K562 (cell line): ENCODE results near the gene SLC30A1. TPM values are rescaled to one million over a fixed set of nuclear protein-coding genes. Genes with fewer than 3 reads are reported as not detected.

Experiments used
- DDX20 ChIP-seq: fragments of 450-650 bp; IDR thresholded peaks from 2 replicates; pipeline ENCODE4 v1.6.1; 2016; ENCODE audit warnings: missing genetic modification characterization, low read depth, mild to moderate bottlenecking, missing compliant biosample characterization, moderate library complexity
- ELF1 ChIP-seq: fragments of 200-800 bp; sonication (Bioruptor generic); IDR thresholded peaks from 2 replicates; pipeline ENCODE4 v1.6.1; 2016; ENCODE audit warnings: missing genetic modification characterization, missing compliant biosample characterization
- FUS ChIP-seq: fragments of 200-400 bp; formaldehyde crosslinking; optimal IDR thresholded peaks from 2 replicates; pipeline ENCODE3; 2017; ENCODE audit warnings: low read depth, low read length
- HNRNPK ChIP-seq: fragments of 200-400 bp; formaldehyde crosslinking; IDR thresholded peaks from one replicate; pipeline ENCODE4 v1.6.1; 2018; ENCODE audit warnings: mild to moderate bottlenecking, low read depth, low read length; ENCODE audit not compliant: poor library complexity, severe bottlenecking
- JUNB ChIP-seq: fragments of 450-650 bp; formaldehyde crosslinking; conservative IDR thresholded peaks from 2 replicates; pipeline ENCODE4 v1.4.0; 2020; ENCODE audit warnings: mild to moderate bottlenecking
- KDM5B ChIP-seq: fragments of 200-600 bp; sonication (generic); IDR thresholded peaks from 2 replicates; pipeline ENCODE4 v1.6.1; 2012; ENCODE audit warnings: low read depth, mild to moderate bottlenecking, moderate library complexity, low read length, control low read depth, inconsistent platforms; ENCODE audit not compliant: insufficient replicate concordance
- KLF1 ChIP-seq: fragments of 450-650 bp; IDR thresholded peaks from 2 replicates; pipeline ENCODE4 v1.6.1; 2016; ENCODE audit warnings: missing genetic modification characterization, missing compliant biosample characterization
- PHB2 ChIP-seq: fragments of 450-650 bp; IDR thresholded peaks from 2 replicates; pipeline ENCODE4 v1.6.1; 2017; ENCODE audit warnings: low read depth
- PYGO2 ChIP-seq: fragments of 450-650 bp; IDR thresholded peaks from 2 replicates; pipeline ENCODE4 v1.6.1; 2016; ENCODE audit warnings: mild to moderate bottlenecking, missing genetic modification characterization, moderate library complexity, missing compliant biosample characterization
- RFX1 ChIP-seq: fragments of 450-650 bp; IDR thresholded peaks from 2 replicates; pipeline ENCODE4 v1.6.1; 2016; ENCODE audit warnings: mild to moderate bottlenecking, moderate library complexity
- ZBTB1 ChIP-seq: sonication (generic); formaldehyde crosslinking; IDR thresholded peaks from 2 replicates; pipeline ENCODE4 v1.8.1; 2023; ENCODE audit warnings: missing genetic modification reagents, low read depth, mild to moderate bottlenecking, borderline replicate concordance
- ZKSCAN1 ChIP-seq: fragments of 150-350 bp; IDR thresholded peaks from 2 replicates; pipeline ENCODE4 v1.6.1; 2016; ENCODE audit warnings: low read depth, low read length
- ZNF408 ChIP-seq: fragments of 250-450 bp; sonication (Bioruptor Pico); IDR thresholded peaks from 2 replicates; pipeline ENCODE4 v1.4.0; 2020; ENCODE audit warnings: low read depth, mild to moderate bottlenecking, moderate library complexity
- ZNF696 ChIP-seq: fragments of 250-450 bp; sonication (Bioruptor Pico); conservative IDR thresholded peaks from 2 replicates; pipeline ENCODE4 v1.4.0; 2020; ENCODE audit warnings: mild to moderate bottlenecking, moderate library complexity
- polyA plus RNA-seq, 8 experiments: library from polyadenylated mRNA; depleted of rRNA in 4 of 8; stranded (reverse) in 5 of 8; unstranded in 3 of 8; fragments of >200 nt; fragmentation: Nextera tagmentation in 2 of 8; fragmentation: Illumina TruSeq in 1 of 8; extraction: Ambion mirVana in 2 of 8; extraction: Trizol in 1 of 8; gene quantifications; 2 replicates each; pipeline versions ENCODE4 v1.2.1 to v1.2.3, GENCODE V29; 2011 to 2014; ENCODE audit warnings: inconsistent platforms in 1 of 8, missing spikeins in 1 of 8
- total RNA-seq, 7 experiments: library from RNA; depleted of rRNA in 6 of 7; stranded (reverse); fragments of >200 nt in 6 of 7; fragmentation: Illumina TruSeq in 2 of 7; extraction: Trizol in 2 of 7; gene quantifications; 2 replicates each; pipeline versions ENCODE4 v1.2.1 to v1.2.3, GENCODE V29; 2011 to 2021; ENCODE audit warnings: low replicate concordance in 1 of 7
- TF ChIP-seq, protein P1 (sequence below): fragments of 200-600 bp; sonication (generic); IDR thresholded peaks from one replicate; pipeline ENCODE4 v1.6.1; 2012; ENCODE audit warnings: mild to moderate bottlenecking, low read depth, low read length, inconsistent platforms
- TF ChIP-seq, protein P2 (sequence below): IDR thresholded peaks from 3 replicates; pipeline ENCODE4 v1.6.1; 2011; ENCODE audit warnings: borderline replicate concordance, mild to moderate bottlenecking, moderate library complexity; ENCODE audit not compliant: insufficient read length; ENCODE audit errors: extremely low read depth

The SLC30A1 gene
- total and polyA plus RNA-seq, 9 of the 15 experiments (the other 6 are each of a cell fraction or from before 2014, with no cell fraction given) = 4.1 to 14.4 (median 6.6) TPM

DNA sequence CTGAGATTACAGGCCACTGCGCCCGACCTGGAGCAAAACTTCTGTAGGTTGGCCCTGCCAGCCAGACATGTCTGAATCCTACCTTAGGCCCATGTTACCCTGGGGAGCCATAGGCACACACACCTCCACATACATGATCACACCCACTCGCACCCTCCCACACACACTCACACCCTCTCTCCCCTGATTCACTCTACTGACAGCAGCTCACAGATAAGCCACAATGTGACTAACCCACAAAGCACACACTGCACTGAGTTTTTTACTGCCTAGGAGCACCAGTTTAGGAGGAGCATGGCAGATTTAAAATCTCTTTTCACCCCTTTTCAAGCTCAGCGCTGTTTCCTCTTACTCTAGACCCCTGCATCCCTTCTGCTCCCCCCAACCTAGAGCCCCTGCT lies 41.7 kb downstream of the SLC30A1 start (continued):
- TF ChIP-seq JUNB (CRISPR knock-in tag) (no peak), ELF1 (tag) (no peak), HNRNPK (no peak), ZNF696 (CRISPR knock-in tag) (no peak), FUS (no peak), ZKSCAN1 (no peak), DDX20 (tag) (no peak), PHB2 (no peak), ZBTB1 (CRISPR knock-in tag) (no peak), KLF1 (no peak), KDM5B (no peak), ZNF408 (CRISPR knock-in tag) (no peak), PYGO2 (tag) (no peak), RFX1 (no peak)
- TF ChIP-seq, protein P1, sequence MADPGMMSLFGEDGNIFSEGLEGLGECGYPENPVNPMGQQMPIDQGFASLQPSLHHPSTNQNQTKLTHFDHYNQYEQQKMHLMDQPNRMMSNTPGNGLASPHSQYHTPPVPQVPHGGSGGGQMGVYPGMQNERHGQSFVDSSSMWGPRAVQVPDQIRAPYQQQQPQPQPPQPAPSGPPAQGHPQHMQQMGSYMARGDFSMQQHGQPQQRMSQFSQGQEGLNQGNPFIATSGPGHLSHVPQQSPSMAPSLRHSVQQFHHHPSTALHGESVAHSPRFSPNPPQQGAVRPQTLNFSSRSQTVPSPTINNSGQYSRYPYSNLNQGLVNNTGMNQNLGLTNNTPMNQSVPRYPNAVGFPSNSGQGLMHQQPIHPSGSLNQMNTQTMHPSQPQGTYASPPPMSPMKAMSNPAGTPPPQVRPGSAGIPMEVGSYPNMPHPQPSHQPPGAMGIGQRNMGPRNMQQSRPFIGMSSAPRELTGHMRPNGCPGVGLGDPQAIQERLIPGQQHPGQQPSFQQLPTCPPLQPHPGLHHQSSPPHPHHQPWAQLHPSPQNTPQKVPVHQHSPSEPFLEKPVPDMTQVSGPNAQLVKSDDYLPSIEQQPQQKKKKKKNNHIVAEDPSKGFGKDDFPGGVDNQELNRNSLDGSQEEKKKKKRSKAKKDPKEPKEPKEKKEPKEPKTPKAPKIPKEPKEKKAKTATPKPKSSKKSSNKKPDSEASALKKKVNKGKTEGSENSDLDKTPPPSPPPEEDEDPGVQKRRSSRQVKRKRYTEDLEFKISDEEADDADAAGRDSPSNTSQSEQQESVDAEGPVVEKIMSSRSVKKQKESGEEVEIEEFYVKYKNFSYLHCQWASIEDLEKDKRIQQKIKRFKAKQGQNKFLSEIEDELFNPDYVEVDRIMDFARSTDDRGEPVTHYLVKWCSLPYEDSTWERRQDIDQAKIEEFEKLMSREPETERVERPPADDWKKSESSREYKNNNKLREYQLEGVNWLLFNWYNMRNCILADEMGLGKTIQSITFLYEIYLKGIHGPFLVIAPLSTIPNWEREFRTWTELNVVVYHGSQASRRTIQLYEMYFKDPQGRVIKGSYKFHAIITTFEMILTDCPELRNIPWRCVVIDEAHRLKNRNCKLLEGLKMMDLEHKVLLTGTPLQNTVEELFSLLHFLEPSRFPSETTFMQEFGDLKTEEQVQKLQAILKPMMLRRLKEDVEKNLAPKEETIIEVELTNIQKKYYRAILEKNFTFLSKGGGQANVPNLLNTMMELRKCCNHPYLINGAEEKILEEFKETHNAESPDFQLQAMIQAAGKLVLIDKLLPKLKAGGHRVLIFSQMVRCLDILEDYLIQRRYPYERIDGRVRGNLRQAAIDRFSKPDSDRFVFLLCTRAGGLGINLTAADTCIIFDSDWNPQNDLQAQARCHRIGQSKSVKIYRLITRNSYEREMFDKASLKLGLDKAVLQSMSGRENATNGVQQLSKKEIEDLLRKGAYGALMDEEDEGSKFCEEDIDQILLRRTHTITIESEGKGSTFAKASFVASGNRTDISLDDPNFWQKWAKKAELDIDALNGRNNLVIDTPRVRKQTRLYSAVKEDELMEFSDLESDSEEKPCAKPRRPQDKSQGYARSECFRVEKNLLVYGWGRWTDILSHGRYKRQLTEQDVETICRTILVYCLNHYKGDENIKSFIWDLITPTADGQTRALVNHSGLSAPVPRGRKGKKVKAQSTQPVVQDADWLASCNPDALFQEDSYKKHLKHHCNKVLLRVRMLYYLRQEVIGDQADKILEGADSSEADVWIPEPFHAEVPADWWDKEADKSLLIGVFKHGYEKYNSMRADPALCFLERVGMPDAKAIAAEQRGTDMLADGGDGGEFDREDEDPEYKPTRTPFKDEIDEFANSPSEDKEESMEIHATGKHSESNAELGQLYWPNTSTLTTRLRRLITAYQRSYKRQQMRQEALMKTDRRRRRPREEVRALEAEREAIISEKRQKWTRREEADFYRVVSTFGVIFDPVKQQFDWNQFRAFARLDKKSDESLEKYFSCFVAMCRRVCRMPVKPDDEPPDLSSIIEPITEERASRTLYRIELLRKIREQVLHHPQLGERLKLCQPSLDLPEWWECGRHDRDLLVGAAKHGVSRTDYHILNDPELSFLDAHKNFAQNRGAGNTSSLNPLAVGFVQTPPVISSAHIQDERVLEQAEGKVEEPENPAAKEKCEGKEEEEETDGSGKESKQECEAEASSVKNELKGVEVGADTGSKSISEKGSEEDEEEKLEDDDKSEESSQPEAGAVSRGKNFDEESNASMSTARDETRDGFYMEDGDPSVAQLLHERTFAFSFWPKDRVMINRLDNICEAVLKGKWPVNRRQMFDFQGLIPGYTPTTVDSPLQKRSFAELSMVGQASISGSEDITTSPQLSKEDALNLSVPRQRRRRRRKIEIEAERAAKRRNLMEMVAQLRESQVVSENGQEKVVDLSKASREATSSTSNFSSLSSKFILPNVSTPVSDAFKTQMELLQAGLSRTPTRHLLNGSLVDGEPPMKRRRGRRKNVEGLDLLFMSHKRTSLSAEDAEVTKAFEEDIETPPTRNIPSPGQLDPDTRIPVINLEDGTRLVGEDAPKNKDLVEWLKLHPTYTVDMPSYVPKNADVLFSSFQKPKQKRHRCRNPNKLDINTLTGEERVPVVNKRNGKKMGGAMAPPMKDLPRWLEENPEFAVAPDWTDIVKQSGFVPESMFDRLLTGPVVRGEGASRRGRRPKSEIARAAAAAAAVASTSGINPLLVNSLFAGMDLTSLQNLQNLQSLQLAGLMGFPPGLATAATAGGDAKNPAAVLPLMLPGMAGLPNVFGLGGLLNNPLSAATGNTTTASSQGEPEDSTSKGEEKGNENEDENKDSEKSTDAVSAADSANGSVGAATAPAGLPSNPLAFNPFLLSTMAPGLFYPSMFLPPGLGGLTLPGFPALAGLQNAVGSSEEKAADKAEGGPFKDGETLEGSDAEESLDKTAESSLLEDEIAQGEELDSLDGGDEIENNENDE = no peak
- TF ChIP-seq, protein P2, sequence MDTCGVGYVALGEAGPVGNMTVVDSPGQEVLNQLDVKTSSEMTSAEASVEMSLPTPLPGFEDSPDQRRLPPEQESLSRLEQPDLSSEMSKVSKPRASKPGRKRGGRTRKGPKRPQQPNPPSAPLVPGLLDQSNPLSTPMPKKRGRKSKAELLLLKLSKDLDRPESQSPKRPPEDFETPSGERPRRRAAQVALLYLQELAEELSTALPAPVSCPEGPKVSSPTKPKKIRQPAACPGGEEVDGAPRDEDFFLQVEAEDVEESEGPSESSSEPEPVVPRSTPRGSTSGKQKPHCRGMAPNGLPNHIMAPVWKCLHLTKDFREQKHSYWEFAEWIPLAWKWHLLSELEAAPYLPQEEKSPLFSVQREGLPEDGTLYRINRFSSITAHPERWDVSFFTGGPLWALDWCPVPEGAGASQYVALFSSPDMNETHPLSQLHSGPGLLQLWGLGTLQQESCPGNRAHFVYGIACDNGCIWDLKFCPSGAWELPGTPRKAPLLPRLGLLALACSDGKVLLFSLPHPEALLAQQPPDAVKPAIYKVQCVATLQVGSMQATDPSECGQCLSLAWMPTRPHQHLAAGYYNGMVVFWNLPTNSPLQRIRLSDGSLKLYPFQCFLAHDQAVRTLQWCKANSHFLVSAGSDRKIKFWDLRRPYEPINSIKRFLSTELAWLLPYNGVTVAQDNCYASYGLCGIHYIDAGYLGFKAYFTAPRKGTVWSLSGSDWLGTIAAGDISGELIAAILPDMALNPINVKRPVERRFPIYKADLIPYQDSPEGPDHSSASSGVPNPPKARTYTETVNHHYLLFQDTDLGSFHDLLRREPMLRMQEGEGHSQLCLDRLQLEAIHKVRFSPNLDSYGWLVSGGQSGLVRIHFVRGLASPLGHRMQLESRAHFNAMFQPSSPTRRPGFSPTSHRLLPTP = no peak
